Testis (tissue), 2 donors: Measurements from ENCODE around the gene PLA2R1.
"Not testable (repeated sequence)": the region's sequence is repeated elsewhere in the genome, so short reads cannot be mapped to it uniquely, and the experiment has no call there.

Experiments used
- CTCF ChIP-seq, 3 experiments: fragments of 450-650 bp in 2 of 3; fragments of 200-600 bp in 1 of 3; sonication (generic) in 1 of 3; IDR thresholded peaks; one replicate each; pipeline ENCODE4 v1.5.1; 2016 to 2019; ENCODE audit warnings: antibody characterized with exemption in 3 of 3, mild to moderate bottlenecking in 2 of 3, moderate library complexity in 1 of 3
- POLR2A ChIP-seq: fragments of 450-650 bp; IDR thresholded peaks from one replicate; pipeline ENCODE4 v1.6.1; 2017; ENCODE audit warnings: antibody characterized with exemption, mild to moderate bottlenecking, moderate library complexity

GRCh38 chr2:159962513-159962912 is 99.9 kb downstream of the PLA2R1 start:
- not testable (repeated sequence) for TF ChIP-seq CTCF (IDR thresholded peaks at IDR 0.05); POLR2A
